Dedifferentiated amniotic fluid mesenchymal stem cell (primary cell): Measurements from ENCODE around the gene FBXW8.

Experiments
- DNase-seq: peaks from one replicate; pipeline ENCODE4 v3.0.0-alpha.2; 2016; ENCODE audit errors: extremely low spot score

The FBXW8 gene

GRCh38 chr12:116990971-116991966 lies 80.5 kb downstream of the FBXW8 start:
- DNase-seq, result peak; percentile 70

GRCh38 chr12:116996093-116996492 lies 85.3 kb downstream of the FBXW8 start:
- DNase-seq, result no peak

- no peak for DNase-seq
Observed at GRCh38 chr12:116996621-116997020, 85.9 kb downstream of the FBXW8 start.

- no peak for DNase-seq
Observed at GRCh38 chr12:116999066-116999465, 88.3 kb downstream of the FBXW8 start.

GRCh38 chr12:117000316-117000715 lies 89.6 kb downstream of the FBXW8 start:
- DNase-seq, result no peak

GRCh38 chr12:117002051-117002817 lies 91.5 kb downstream of the FBXW8 start:
- no peak for DNase-seq

- no peak for DNase-seq
Observed at GRCh38 chr12:117003883-117004404, 93.2 kb downstream of the FBXW8 start.

GRCh38 chr12:117005417-117006046 lies 94.8 kb downstream of the FBXW8 start:
- DNase-seq, result no peak

- no peak for DNase-seq
Observed at GRCh38 chr12:117006333-117006732, 95.6 kb downstream of the FBXW8 start.

GRCh38 chr12:117007577-117007976 lies 96.8 kb downstream of the FBXW8 start:
- DNase-seq, result no peak

- DNase-seq, result no peak
Observed at GRCh38 chr12:117009759-117010158, 99.0 kb downstream of the FBXW8 start.

- no peak for DNase-seq
Observed at GRCh38 chr12:117010693-117011451, 100.1 kb downstream of the FBXW8 start.

- DNase-seq, result peak; percentile 33
Observed at GRCh38 chr12:117011988-117012805, 101.4 kb downstream of the FBXW8 start.

- DNase-seq, result no peak
Observed at GRCh38 chr12:117013726-117014125, 103.0 kb downstream of the FBXW8 start.

- no peak for DNase-seq
Observed at GRCh38 chr12:117014342-117014887, 103.7 kb downstream of the FBXW8 start.

GRCh38 chr12:117015811-117016210 lies 105.1 kb downstream of the FBXW8 start:
- no peak for DNase-seq

- no peak for DNase-seq
Observed at GRCh38 chr12:117017807-117018206, 107.1 kb downstream of the FBXW8 start.

- DNase-seq, result no peak
Observed at GRCh38 chr12:117018276-117018675, 107.5 kb downstream of the FBXW8 start.

- no peak for DNase-seq
Observed at GRCh38 chr12:117018685-117019084, 107.9 kb downstream of the FBXW8 start.

- DNase-seq, result no peak
Observed at GRCh38 chr12:117019866-117020265, 109.1 kb downstream of the FBXW8 start.
